ENCODE measurements around the gene MFSD2B.

Gene MFSD2B

GRCh38 chr2:24054366-24055010, 44.6 kb downstream of the MFSD2B start:
- DNase-seq, result no peak

GRCh38 chr2:24055750-24056149, 45.9 kb downstream of the MFSD2B start:
- DNase-seq, result no peak

GRCh38 chr2:24058564-24059271, 48.8 kb downstream of the MFSD2B start:
- no peak for DNase-seq

- DNase-seq, result no peak
Measured at GRCh38 chr2:24065341-24065740, 55.5 kb downstream of the MFSD2B start.

GRCh38 chr2:24072259-24072658, 62.4 kb downstream of the MFSD2B start:
- DNase-seq, result no peak

- no peak for DNase-seq
Measured at GRCh38 chr2:24073816-24074215, 63.9 kb downstream of the MFSD2B start.

- no peak for DNase-seq
Measured at GRCh38 chr2:24075259-24075658, 65.4 kb downstream of the MFSD2B start.

Data from DMS79 treated with DMSO at 0.1 percent for 48 hours (cell line).